ENCODE measurements around the gene HACD3.

Gene HACD3

DNA sequence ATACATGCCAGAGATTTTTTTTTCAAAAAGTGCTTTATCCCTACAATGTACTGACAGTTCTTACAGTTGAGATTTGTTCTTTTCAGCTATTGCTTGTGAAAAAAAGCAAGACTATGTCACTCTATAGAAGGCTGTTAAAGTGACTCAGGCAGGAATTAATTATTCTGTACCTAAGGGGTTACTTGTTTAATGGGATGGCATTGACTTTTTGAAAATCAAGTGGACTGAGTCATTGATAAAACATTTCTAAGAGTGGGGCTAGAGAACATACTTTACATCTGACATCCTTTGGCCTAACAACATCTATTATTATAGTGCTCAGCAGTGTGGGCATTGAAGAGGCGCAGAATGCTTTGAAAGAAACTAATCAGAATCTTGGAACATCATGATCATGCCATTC, 46.4 kb downstream of the HACD3 start:
- no peak for DNase-seq (ENCODE audit: low spot score)
- TF ChIP-seq, protein P1, sequence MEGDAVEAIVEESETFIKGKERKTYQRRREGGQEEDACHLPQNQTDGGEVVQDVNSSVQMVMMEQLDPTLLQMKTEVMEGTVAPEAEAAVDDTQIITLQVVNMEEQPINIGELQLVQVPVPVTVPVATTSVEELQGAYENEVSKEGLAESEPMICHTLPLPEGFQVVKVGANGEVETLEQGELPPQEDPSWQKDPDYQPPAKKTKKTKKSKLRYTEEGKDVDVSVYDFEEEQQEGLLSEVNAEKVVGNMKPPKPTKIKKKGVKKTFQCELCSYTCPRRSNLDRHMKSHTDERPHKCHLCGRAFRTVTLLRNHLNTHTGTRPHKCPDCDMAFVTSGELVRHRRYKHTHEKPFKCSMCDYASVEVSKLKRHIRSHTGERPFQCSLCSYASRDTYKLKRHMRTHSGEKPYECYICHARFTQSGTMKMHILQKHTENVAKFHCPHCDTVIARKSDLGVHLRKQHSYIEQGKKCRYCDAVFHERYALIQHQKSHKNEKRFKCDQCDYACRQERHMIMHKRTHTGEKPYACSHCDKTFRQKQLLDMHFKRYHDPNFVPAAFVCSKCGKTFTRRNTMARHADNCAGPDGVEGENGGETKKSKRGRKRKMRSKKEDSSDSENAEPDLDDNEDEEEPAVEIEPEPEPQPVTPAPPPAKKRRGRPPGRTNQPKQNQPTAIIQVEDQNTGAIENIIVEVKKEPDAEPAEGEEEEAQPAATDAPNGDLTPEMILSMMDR (IDR thresholded peaks at IDR 0.05; ENCODE audit: extremely low read depth, insufficient read depth, missing control alignments): no peak
- in situ Hi-C loops (cut with MboI; ENCODE audit: low pct_unique_long_range_greater_than_20kb, low sequenced_read_pairs, unreplicated experiment): no loop called here

DNA sequence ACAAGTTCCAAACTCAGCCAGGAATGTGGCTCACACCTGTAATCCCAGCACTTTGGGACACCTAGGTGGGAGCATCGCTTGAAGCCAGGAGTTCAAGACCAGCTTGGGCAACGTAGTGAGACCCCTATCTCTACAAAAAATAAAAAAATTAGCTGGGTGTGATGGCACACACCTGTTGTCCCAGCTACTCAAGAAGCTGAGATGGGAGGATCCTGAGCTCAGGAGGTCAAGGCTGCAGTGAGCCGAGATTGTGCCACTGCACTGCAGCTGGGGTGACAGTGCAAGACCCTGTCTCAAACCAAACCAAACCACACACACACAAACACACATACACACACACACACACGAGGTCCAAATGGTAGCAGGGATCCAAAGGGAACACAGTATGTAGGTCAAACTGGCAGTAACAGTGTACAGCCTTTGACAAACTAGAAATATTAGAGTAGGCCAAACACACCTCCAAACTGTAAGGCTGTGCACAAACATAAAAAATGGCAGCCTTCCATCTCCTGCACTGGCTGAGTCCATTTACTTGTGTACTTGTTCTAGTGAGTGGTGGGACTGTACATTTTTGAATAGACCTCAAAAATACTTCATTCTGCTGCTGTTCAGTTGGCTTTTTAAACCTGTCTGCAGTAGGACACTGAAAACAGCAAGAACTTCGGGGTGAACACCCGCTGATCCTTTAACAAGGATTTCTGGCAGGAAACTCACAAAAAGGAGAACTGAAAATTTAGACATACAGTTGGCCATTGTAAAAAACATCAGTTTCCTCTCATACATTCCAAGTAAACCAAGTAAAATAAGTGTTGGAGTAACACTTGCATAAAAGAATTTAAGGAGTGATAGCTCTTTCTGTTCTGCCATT, 47.1 kb downstream of the HACD3 start:
- in situ Hi-C loops (cut with MboI; ENCODE audit: low pct_unique_long_range_greater_than_20kb, low sequenced_read_pairs, unreplicated experiment): no loop called here
- no peak for DNase-seq (ENCODE audit: low spot score)
- TF ChIP-seq, protein P1 (IDR thresholded peaks at IDR 0.05; ENCODE audit: extremely low read depth, insufficient read depth, missing control alignments): no peak

DNA sequence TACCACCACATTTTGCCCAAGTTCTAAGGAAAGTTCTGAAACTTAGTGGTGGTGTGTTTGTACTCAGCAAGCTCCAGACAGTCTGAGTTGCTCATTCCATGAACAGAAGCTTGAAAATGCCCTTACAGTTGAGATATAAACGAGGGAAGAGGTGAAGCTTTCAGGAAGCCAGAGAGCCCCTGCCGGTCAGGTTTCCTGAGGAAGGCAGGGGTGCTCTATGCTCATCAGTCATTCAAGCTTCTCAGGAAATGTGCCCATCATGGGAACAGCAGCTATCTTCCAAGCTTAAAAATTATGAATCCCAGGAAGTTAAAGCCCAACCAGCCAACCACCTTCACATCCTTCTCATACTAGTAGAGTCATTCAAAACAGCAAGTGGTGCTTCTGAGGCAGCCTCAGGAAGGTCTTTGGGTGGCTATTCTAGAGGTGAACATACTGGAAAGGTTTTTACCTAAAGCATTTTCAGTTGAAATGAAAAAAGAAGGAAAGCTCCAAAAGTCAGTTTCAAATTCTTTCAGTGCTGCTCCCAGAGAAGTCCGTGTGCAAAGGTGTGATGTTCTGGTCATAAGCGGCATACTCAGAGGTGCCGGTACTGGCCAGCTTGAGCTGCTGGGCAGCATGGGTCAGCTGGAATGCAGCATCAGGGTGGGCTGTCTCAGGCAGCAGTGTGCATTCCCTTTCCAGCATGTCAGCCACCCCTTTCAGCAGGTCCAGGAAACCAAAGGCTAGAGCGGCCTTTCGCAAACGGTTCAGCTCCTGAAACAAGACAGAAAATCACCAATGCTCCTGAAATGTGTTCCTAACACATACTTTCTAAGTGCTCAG, 48.9 kb downstream of the HACD3 start:
- TF ChIP-seq, protein P1 (IDR thresholded peaks at IDR 0.05; ENCODE audit: extremely low read depth, insufficient read depth, missing control alignments): no peak
- in situ Hi-C loops (cut with MboI; ENCODE audit: low pct_unique_long_range_greater_than_20kb, low sequenced_read_pairs, unreplicated experiment): no loop called here

DNA sequence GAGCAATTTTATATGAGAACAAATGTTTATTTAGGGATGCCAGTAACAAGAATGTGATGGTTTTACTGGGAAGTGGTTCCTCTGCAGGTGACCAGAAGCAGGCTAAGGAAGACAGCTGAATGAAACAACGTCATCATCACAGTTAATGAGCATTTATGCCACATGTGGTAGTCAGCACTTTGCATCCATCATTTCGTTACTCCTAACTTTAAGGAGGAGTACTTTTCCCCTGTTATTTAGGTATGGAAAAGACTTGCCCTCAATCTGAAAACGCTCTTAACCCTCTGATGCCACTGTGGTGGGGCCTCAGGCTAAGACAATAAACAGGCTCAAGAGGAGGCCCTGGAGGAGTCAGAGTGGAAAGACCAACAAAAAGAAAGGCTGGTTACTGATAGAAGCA, 49.5 kb downstream of the HACD3 start:
- in situ Hi-C loops (cut with MboI; ENCODE audit: low pct_unique_long_range_greater_than_20kb, low sequenced_read_pairs, unreplicated experiment): no loop called here
- TF ChIP-seq, protein P1 (IDR thresholded peaks at IDR 0.05; ENCODE audit: extremely low read depth, insufficient read depth, missing control alignments): no peak
- DNase-seq (ENCODE audit: low spot score): no peak

More for the DNA sequence above, 48.9 kb downstream of the HACD3 start:
- no peak for DNase-seq (ENCODE audit: low spot score)

DNA sequence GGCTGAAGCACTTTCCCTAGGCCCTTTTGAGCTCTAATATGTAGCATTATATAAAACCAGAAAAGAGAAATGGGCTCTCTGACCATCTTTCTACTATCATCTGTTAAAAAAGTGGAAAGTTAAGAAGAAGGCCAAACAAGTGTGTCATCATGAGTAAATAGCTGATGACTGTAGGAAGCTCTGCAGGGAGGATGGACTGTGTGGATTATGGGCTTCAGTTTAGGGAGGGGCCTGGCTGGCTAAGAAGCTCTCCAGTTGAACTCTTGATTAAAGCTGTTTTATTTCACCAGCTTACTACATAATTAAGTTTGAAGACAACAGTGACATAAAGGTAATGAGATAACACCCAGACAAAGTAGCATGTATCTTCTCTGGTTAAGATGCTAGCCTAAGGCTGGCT, 50.0 kb downstream of the HACD3 start:
- DNase-seq (ENCODE audit: low spot score): no peak
- in situ Hi-C loops (cut with MboI; ENCODE audit: low pct_unique_long_range_greater_than_20kb, low sequenced_read_pairs, unreplicated experiment): no loop called here
- TF ChIP-seq, protein P1 (IDR thresholded peaks at IDR 0.05; ENCODE audit: extremely low read depth, insufficient read depth, missing control alignments): no peak

DNA sequence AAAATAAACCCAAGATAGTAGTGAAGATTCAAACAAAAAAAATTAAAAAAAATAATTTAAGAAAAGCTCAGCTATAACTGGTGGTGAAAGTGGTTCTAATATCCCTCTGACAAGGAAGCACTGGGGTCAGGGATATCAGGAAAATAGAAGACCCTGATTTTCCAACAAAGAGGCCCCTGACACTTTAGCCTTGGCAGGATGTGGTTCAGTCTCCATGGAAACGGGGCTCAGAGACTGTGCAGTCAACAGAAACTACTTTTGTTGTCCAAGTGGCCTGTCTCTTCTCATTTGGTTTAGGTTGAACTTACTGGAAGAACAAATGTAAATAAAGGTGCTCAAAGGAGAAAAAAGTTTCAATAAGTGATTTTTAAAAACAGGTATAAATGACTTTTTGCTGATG, 53.4 kb downstream of the HACD3 start:
- TF ChIP-seq, protein P1 (IDR thresholded peaks at IDR 0.05; ENCODE audit: extremely low read depth, insufficient read depth, missing control alignments): no peak
- DNase-seq (ENCODE audit: low spot score): peak; percentile 64
- in situ Hi-C loops (cut with MboI; ENCODE audit: low pct_unique_long_range_greater_than_20kb, low sequenced_read_pairs, unreplicated experiment): no loop called here
